ENCODE measurements around the gene S100PBP. TPM values are rescaled to one million over a fixed set of nuclear protein-coding genes. Genes with fewer than 3 reads are reported as not detected.
"Not testable (repeated sequence)": the region's sequence is repeated elsewhere in the genome, so short reads cannot be mapped to it uniquely, and the experiment has no call there.

The S100PBP gene
- total and polyA plus RNA-seq, 8 donors, result 2.9 to 253 (median 19.8) TPM

GRCh38 chr1:32786856-32787255, 30.6 kb upstream of the S100PBP start:
- Histone ChIP-seq H3K4me1 (peaks cover 0 to 21% (median 0%) of the 10 kb centered on the region in 4 donors), H3K9me3 (no peaks in the 10 kb centered on the region), H3K27ac (peak overlapping the region in 2 of 5 donors; percentile 25 to 50), H3K4me3 (no peak overlapping the region), H3K36me3 (peaks cover 63 to 99% (median 96%) of the 10 kb centered on the region in 4 donors), H3K27me3 (no peaks in the 10 kb centered on the region)
- peak in 3 of 7 experiments; percentile 12 to 45 (median 26) for TF ChIP-seq CTCF (IDR thresholded peaks at IDR 0.05)
- TF ChIP-seq POLR2A (IDR thresholded peaks at IDR 0.05), result no peak
- no peak for TF ChIP-seq EP300 (IDR thresholded peaks at IDR 0.05)
- TF ChIP-seq POLR2AphosphoS5 (IDR thresholded peaks at IDR 0.05), result no peak
- WGBS, 5 donors, result 36 to 52% (median 46%) methylated on average over 4 of the region's 4 CpGs
- DNase-seq, result peak in 1 of 2 donors; percentile 60
- intact Hi-C loops (cut with DNase I; ENCODE audit: low total_unique reads), result no loop called here

GRCh38 chr1:32789356-32789755, 28.1 kb upstream of the S100PBP start:
- Histone ChIP-seq H3K36me3 (peaks cover 42 to 97% (median 93%) of the 10 kb centered on the region in 4 donors), H3K4me1 (peaks cover 0 to 30% (median 0%) of the 10 kb centered on the region in 4 donors), H3K27ac (peak overlapping the region in 2 of 5 donors; percentile 31 to 35)
- WGBS, 5 donors, result 35 to 57% (median 50%) methylated on average over 2 of the region's 2 CpGs
- H3K27me3 ChIP-seq; DNase-seq; H3K9me3 ChIP-seq; H3K4me3 ChIP-seq; intact Hi-C loops (cut with DNase I; ENCODE audit: low total_unique reads): not testable (repeated sequence)
- peak in 1 of 3 donors; percentile 38 for TF ChIP-seq POLR2AphosphoS5 (IDR thresholded peaks at IDR 0.05)

- H3K27me3 ChIP-seq, result no peaks in the 10 kb centered on the region
- peaks cover 0 to 28% (median 0%) of the 10 kb centered on the region in 4 donors for H3K4me1 ChIP-seq
- TF ChIP-seq POLR2AphosphoS5 (IDR thresholded peaks at IDR 0.05), result peak in 1 of 3 donors; percentile 50
- no peak for TF ChIP-seq CTCF (IDR thresholded peaks at IDR 0.05)
- no peak for TF ChIP-seq EP300 (IDR thresholded peaks at IDR 0.05)
- no peak for TF ChIP-seq POLR2A (IDR thresholded peaks at IDR 0.05)
- WGBS, 5 donors, result 90 to 100% (median 96%) methylated on average over 1 of the region's 1 CpG
- no peaks in the 10 kb centered on the region for H3K9me3 ChIP-seq
- intact Hi-C loops (cut with DNase I; ENCODE audit: low total_unique reads), result no loop called here
- no peak overlapping the region for H3K27ac ChIP-seq
- H3K36me3 ChIP-seq, result peaks cover 20 to 96% (median 92%) of the 10 kb centered on the region in 4 donors
- H3K4me3 ChIP-seq, result no peak overlapping the region
- DNase-seq, result no peak
Observed at GRCh38 chr1:32791881-32792280, 25.6 kb upstream of the S100PBP start.

GRCh38 chr1:32795763-32796162, 21.7 kb upstream of the S100PBP start:
- H3K36me3 ChIP-seq, result peaks cover 17 to 97% (median 95%) of the 10 kb centered on the region in 4 donors
- H3K27me3 ChIP-seq; H3K9me3 ChIP-seq; H3K27ac ChIP-seq; intact Hi-C loops (cut with DNase I; ENCODE audit: low total_unique reads); DNase-seq; H3K4me3 ChIP-seq: not testable (repeated sequence)
- 88 to 95% (median 94%) methylated on average over 4 of the region's 4 CpGs for WGBS, 5 donors
- H3K4me1 ChIP-seq, result peaks cover 0 to 19% (median 0%) of the 10 kb centered on the region in 4 donors

GRCh38 chr1:32797456-32797855, 20.0 kb upstream of the S100PBP start:
- no peak for DNase-seq
- no peaks in the 10 kb centered on the region for H3K9me3 ChIP-seq
- H3K36me3 ChIP-seq, result peaks cover 10 to 95% (median 91%) of the 10 kb centered on the region in 4 donors
- no peak overlapping the region for H3K4me3 ChIP-seq
- H3K27ac ChIP-seq, result no peak overlapping the region
- H3K4me1 ChIP-seq, result peaks cover 0 to 9% (median 0%) of the 10 kb centered on the region in 4 donors
- intact Hi-C loops (cut with DNase I; ENCODE audit: low total_unique reads), result no loop called here
- 75 to 100% (median 83%) methylated on average over 1 of the region's 1 CpG for WGBS, 5 donors
- no peaks in the 10 kb centered on the region for H3K27me3 ChIP-seq
- TF ChIP-seq POLR2AphosphoS5 (IDR thresholded peaks at IDR 0.05) (no peak), CTCF (IDR thresholded peaks at IDR 0.05) (no peak), POLR2A (IDR thresholded peaks at IDR 0.05) (no peak), EP300 (IDR thresholded peaks at IDR 0.05) (no peak)

All from stomach (tissue), 9 donors.